Measurements from ENCODE around the gene CAPG.
"Not testable (repeated sequence)": the region's sequence is repeated elsewhere in the genome, so short reads cannot be mapped to it uniquely, and the experiment has no call there.

Gene CAPG, protein sequence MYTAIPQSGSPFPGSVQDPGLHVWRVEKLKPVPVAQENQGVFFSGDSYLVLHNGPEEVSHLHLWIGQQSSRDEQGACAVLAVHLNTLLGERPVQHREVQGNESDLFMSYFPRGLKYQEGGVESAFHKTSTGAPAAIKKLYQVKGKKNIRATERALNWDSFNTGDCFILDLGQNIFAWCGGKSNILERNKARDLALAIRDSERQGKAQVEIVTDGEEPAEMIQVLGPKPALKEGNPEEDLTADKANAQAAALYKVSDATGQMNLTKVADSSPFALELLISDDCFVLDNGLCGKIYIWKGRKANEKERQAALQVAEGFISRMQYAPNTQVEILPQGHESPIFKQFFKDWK

GRCh38 chr2:85409845-85410583, at the start of gene CAPG:
Gene CAPG (minus strand): TSS chr2:85410366. CDS start chr2:85402145, 8,221 bp downstream.
- no peak for DNase-seq (ENCODE audit: low read depth in 2 of 2)

DNA sequence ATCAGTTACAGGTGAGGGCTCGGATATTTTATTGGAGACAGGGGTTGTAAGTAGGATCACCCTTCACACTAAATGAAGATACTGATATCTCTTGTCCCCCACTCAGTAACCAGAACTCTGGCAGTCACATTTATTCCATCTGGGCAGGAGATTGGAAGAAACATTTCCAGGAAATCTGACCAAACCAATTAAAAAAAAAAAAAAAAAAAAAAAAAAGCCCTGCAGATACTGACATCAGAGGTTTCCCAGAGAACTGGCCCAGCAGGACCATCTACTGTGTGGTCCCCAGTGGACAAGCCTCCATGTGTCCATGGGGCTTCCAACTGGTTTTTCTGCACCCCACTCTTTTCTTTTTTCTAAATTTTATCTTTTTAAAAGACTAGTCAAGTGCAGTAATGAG, 49.6 kb upstream of the CAPG start:
- no peak for DNase-seq (ENCODE audit: low read depth in 2 of 2)

DNA sequence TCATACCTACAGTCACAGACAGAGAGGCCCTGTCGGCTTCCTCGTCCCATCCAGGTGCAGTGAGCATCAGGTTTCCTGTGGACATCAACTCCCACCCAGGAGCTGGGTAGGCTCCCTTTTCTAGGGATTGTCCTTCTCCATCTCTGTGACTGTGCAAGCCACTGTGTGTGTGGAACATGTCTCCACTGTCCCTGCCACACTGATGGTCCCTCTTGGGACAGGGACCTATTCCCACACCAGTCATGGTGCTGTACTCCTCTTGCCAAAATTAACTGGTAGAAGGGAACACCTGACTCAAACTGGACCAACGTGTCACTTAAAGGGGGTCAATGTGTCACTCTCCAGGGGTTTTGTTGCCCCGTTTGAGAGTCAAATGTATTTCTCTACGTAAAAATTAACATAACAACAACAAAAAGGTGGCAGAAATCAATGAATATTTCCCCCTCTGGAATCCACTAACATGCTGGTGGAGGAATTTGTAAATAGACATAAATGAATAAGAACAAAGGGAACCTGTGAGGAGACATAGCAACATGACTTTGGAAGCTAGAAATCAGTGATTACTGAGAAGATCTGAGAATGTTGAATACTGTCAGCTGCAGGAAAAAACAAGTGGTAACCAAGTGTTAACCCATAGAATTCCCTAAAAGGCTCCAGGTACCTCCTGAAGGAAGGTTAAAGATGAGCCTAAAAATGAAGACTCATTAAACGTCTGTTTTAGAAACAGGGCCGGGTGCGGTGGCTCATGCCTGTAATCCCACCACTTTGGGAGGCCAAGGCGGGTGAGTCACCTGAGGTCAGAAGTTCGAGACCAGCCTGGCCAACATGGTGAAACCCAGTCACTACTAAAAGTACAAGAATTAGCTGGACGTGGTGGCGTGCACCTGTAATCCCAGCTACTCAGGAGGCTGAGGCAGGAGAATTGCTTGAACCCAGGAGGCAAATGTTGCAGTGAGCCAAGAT, 48.7 kb upstream of the CAPG start:
- DNase-seq (ENCODE audit: low read depth in 2 of 2), result no peak

- DNase-seq (ENCODE audit: low read depth in 2 of 2), result no peak
Measured at GRCh38 chr2:85457877-85458316, 47.7 kb upstream of the CAPG start.

DNA sequence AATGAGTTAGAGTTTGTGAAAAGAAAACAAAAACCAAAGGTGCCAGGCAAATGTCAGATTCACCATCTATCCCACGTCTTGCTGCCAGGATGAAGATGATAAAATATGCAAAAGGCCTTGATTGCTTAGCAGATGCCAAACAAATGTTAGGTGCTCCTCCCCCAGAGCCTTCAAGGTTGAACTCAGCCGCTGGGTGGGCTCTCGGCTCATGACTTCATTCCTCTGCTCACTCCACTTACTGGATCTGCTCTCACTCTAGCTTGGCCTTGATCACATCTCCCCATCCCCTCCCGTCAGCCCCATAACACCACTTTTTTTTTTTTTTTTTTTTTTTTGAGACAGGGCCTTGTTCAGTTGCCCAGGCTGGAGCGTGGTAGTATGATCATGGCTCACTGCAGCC, 46.9 kb upstream of the CAPG start:
- DNase-seq (ENCODE audit: low read depth in 2 of 2), result no peak

- DNase-seq (ENCODE audit: low read depth in 2 of 2), result no peak
Measured at GRCh38 chr2:85455552-85456090, 45.5 kb upstream of the CAPG start.

- DNase-seq (ENCODE audit: low read depth in 2 of 2), result no peak
Measured at GRCh38 chr2:85453571-85453970, 43.4 kb upstream of the CAPG start.

DNA sequence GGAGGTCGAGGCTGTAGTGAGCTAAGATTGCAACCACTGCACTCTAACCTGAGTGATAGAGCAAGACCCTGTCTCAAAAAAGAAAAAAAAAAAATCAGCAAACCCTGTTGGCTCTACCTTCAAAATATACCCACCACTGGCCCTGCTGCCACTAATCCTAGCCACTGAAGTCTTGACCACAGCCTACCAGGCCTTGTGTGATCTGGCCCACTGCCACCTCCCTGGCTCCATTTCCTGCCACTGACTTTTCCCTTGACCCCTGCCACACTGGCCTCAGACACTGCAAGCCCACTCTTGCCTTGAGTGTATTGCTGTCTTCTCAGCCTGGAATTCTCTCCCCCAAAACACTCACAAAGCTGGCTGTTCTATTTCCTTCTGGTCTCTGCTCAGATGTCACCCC, 42.1 kb upstream of the CAPG start:
- no peak for DNase-seq (ENCODE audit: low read depth in 2 of 2)

- no peak for DNase-seq (ENCODE audit: low read depth in 2 of 2)
Measured at GRCh38 chr2:85449214-85449588, 39.0 kb upstream of the CAPG start.

GRCh38 chr2:85448461-85449213, 38.5 kb upstream of the CAPG start:
- no peak for DNase-seq (ENCODE audit: low read depth in 2 of 2)

DNA sequence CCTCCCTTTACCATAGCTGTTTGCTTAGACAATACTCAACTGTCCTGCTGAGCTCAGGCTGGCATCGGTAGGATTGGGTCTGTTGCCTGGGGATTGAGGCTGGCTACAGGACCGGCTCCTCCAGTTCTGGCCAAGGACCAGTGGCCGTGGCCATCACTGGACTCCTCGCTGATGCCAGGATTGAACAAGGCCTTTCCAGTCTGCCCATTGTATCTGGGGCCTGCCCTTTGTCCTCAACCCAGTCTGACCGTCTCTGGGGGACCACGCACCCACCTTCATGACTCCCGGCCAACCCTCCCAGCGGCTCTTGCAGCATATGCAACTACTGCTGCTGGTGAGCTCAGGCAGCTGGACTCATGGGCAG, 37.0 kb upstream of the CAPG start:
- no peak for DNase-seq (ENCODE audit: low read depth in 2 of 2)

- no peak for DNase-seq (ENCODE audit: low read depth in 2 of 2)
Measured at GRCh38 chr2:85446296-85447221, 36.4 kb upstream of the CAPG start.

- DNase-seq (ENCODE audit: low read depth in 2 of 2), result no peak
Measured at GRCh38 chr2:85445316-85446295, 35.4 kb upstream of the CAPG start.

GRCh38 chr2:85444629-85445172, 34.5 kb upstream of the CAPG start:
- no peak for DNase-seq (ENCODE audit: low read depth in 2 of 2)

GRCh38 chr2:85441864-85442263, 31.7 kb upstream of the CAPG start:
- DNase-seq (ENCODE audit: low read depth in 2 of 2), result no peak

- no peak for DNase-seq (ENCODE audit: low read depth in 2 of 2)
Measured at GRCh38 chr2:85440729-85441128, 30.6 kb upstream of the CAPG start.

DNA sequence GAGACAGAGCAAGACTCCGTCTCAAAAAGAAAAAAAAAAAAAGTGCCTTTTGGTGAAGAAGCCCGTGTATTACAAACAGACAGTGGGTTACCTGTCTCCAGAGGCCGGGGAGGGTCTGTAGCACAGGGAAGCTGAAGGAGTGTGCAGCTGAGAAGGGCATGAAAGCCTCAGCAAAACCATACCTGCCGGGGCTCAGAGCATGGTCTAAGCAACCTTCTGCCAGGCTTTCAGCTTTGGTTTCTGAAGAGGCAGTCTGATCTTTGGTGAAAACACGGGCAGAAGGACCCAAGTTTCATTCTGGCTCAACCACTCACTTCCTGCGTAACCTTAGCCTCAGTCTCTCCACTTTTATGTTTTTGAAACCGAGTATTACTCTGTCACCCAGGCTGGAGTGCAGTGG, 29.8 kb upstream of the CAPG start:
- DNase-seq (ENCODE audit: low read depth in 2 of 2), result no peak

- not testable (repeated sequence) for DNase-seq (ENCODE audit: low read depth in 2 of 2)
Measured at GRCh38 chr2:85439569-85439968, 29.4 kb upstream of the CAPG start.

All from stimulated activated CD4-positive, alpha-beta T cell treated with anti-CD3 and anti-CD28 coated beads, Interleukin-4, amount 100 ng/mL, for 48 hours (primary cell).